ENCODE measurements around the gene REEP5.

- TF ChIP-seq, protein P1, sequence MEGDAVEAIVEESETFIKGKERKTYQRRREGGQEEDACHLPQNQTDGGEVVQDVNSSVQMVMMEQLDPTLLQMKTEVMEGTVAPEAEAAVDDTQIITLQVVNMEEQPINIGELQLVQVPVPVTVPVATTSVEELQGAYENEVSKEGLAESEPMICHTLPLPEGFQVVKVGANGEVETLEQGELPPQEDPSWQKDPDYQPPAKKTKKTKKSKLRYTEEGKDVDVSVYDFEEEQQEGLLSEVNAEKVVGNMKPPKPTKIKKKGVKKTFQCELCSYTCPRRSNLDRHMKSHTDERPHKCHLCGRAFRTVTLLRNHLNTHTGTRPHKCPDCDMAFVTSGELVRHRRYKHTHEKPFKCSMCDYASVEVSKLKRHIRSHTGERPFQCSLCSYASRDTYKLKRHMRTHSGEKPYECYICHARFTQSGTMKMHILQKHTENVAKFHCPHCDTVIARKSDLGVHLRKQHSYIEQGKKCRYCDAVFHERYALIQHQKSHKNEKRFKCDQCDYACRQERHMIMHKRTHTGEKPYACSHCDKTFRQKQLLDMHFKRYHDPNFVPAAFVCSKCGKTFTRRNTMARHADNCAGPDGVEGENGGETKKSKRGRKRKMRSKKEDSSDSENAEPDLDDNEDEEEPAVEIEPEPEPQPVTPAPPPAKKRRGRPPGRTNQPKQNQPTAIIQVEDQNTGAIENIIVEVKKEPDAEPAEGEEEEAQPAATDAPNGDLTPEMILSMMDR (optimal IDR thresholded peaks at IDR 0.05 in 1 of 3, IDR thresholded peaks at IDR 0.05 in 1 of 3, conservative IDR thresholded peaks at IDR 0.05 in 1 of 3; ENCODE audit: extremely low read depth in 1 of 3, insufficient read depth in 2 of 3, low read length in 3 of 3), result no peak
- no peak for TF ChIP-seq EZH2 (IDR thresholded peaks at IDR 0.05; ENCODE audit: low read length)
Observed at GRCh38 chr5:112958093-112959088, 36.4 kb upstream of the REEP5 start.

All from keratinocyte (primary cell).